ENCODE data around the gene FTCD. TPM values are rescaled to one million over a fixed set of nuclear protein-coding genes. Genes with fewer than 3 reads are reported as not detected.

The FTCD gene
- total RNA-seq, 1 experiment from 2014 or later: 6.7 TPM

DNA sequence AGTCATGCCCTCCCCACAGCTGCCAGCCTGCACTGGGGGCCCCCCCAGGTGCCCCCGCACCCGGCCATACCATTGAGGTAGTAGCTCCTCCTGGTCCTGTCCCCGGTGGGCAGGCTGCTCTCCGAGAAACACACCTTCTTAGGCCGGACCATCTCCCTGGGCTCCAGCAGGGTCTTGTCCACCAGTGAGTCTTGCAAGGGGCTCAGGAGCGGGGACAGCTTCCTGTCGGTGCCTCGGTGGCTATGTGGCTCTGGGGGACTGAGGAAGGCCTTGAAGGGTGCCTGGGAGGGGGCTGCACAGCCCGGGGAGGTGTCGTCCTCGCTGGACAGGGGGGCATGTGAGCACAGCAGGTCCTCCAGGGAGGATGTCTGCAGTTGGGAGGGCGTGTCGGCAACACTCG, 12.9 kb upstream of the FTCD start:
- H3K56ac ChIP-seq (ENCODE audit: insufficient read length, low read depth, low read length): no peak overlapping the region
- no peaks in the 10 kb centered on the region for H3K27me3 ChIP-seq (ENCODE audit: insufficient read depth, low read length)
- H3K23me2 ChIP-seq (ENCODE audit: insufficient read length, low read depth, low read length, poor library complexity, severe bottlenecking): no peaks in the 10 kb centered on the region
- WGBS (ENCODE audit: extremely low coverage, insufficient read length, low lambda C conversion rate): no CpG with 5 or more reads among the region's 14 CpGs
- no peak overlapping the region for H3T11ph ChIP-seq (ENCODE audit: low read length)
- TF ChIP-seq, protein P1, sequence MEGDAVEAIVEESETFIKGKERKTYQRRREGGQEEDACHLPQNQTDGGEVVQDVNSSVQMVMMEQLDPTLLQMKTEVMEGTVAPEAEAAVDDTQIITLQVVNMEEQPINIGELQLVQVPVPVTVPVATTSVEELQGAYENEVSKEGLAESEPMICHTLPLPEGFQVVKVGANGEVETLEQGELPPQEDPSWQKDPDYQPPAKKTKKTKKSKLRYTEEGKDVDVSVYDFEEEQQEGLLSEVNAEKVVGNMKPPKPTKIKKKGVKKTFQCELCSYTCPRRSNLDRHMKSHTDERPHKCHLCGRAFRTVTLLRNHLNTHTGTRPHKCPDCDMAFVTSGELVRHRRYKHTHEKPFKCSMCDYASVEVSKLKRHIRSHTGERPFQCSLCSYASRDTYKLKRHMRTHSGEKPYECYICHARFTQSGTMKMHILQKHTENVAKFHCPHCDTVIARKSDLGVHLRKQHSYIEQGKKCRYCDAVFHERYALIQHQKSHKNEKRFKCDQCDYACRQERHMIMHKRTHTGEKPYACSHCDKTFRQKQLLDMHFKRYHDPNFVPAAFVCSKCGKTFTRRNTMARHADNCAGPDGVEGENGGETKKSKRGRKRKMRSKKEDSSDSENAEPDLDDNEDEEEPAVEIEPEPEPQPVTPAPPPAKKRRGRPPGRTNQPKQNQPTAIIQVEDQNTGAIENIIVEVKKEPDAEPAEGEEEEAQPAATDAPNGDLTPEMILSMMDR (conservative IDR thresholded peaks at IDR 0.05): no peak
- no peak overlapping the region for H3K4me2 ChIP-seq (ENCODE audit: insufficient read depth, insufficient read length, low read length)
- peaks cover 10 to 15% (median 14%) of the 10 kb centered on the region in 3 experiments for H3K36me3 Mint-ChIP-seq (ENCODE audit: insufficient read depth in 1 of 3, low read depth in 3 of 3)
- no peak overlapping the region for H3K27ac ChIP-seq (ENCODE audit: insufficient read length, low read depth, low read length)
- H3K9me3 ChIP-seq (ENCODE audit: control insufficient read depth, low read depth, low read length): no peaks in the 10 kb centered on the region
- H3K14ac ChIP-seq (ENCODE audit: insufficient read depth, low read length): no peak overlapping the region
- H2AFZ ChIP-seq (ENCODE audit: low read length): no peak overlapping the region
- no peak overlapping the region for H2BK20ac ChIP-seq (ENCODE audit: low read depth, low read length, poor library complexity, severe bottlenecking)
- H2BK120ac ChIP-seq (ENCODE audit: low read depth, low read length, poor library complexity, severe bottlenecking): no peak overlapping the region
- H2AK5ac ChIP-seq (ENCODE audit: insufficient read length, low read length): no peak overlapping the region
- H3K79me1 ChIP-seq (ENCODE audit: insufficient read depth, low read depth, low read length, poor library complexity, severe bottlenecking): no peaks in the 10 kb centered on the region
- DNase-seq: peak; percentile 21
- no peak overlapping the region for H3K4ac ChIP-seq (ENCODE audit: low read depth, low read length)
- peak overlapping the region in 1 of 3 experiments; percentile 52; a peak in 1 of 7 replicates for H3K27ac Mint-ChIP-seq
- no peak overlapping the region for H3K18ac ChIP-seq (ENCODE audit: insufficient read length, low read depth, low read length)
- H3K79me2 ChIP-seq (ENCODE audit: insufficient read depth, low read length): no peaks in the 10 kb centered on the region; the same call in 1 of the 2 replicates
- H4K5ac ChIP-seq (ENCODE audit: insufficient read length, low read depth, low read length): no peak overlapping the region
- no peak overlapping the region for H4K91ac ChIP-seq (ENCODE audit: insufficient read length, low read depth, low read length)
- no peak overlapping the region for H2BK12ac ChIP-seq (ENCODE audit: insufficient read length, low read depth, low read length)
- no peak overlapping the region for H2BK15ac ChIP-seq (ENCODE audit: low read depth, low read length)
- H3K9me3 Mint-ChIP-seq: peaks cover 2 to 3% of the 10 kb centered on the region in 2 experiments; a peak in 1 of 5 replicates
- H4K8ac ChIP-seq (replicated peaks; ENCODE audit: insufficient read length, low read depth, low read length): no peak overlapping the region
- peaks cover 0 to 3% of the 10 kb centered on the region in 2 experiments; a peak in 1 of 4 replicates for H3K4me1 Mint-ChIP-seq
- H3K4me1 ChIP-seq (ENCODE audit: insufficient read depth, low read length): 0 out of 2 replicates have a peak, but pooled peaks cover 3% of the 10 kb centered on the region
- H3K27me3 Mint-ChIP-seq (ENCODE audit: low read depth): no peaks in the 10 kb centered on the region
- no peaks in the 10 kb centered on the region for H4K20me1 ChIP-seq (ENCODE audit: control insufficient read depth, insufficient read depth, insufficient read length)
- no peak overlapping the region for H3K4me3 Mint-ChIP-seq
- no peak overlapping the region for H3K9ac ChIP-seq (ENCODE audit: extremely low read depth, insufficient read length, low read length)
- H3K23ac ChIP-seq (ENCODE audit: insufficient read length, low read depth, low read length): no peak overlapping the region
- H2BK5ac ChIP-seq (ENCODE audit: insufficient read length, low read length): no peak overlapping the region
